Subcutaneous abdominal adipose tissue (tissue), 5 donors: ENCODE data around the gene SORL1.

Source experiments
- H3K27ac ChIP-seq: one replicate; pipeline ENCODE4 v1.7.0; 2013; ENCODE audit warnings: low read depth, mild to moderate bottlenecking, inconsistent platforms, low read length, moderate library complexity
- H3K27me3 ChIP-seq, 5 donors: one replicate each; pipeline ENCODE4 v1.7.0; 2013; ENCODE audit warnings: low read length in 5 of 5, inconsistent platforms in 1 of 5; ENCODE audit not compliant: control insufficient read depth in 5 of 5, insufficient read depth in 4 of 5
- H3K36me3 ChIP-seq, 5 donors: one replicate each; pipeline ENCODE4 v1.7.0; 2013; ENCODE audit warnings: low read length in 5 of 5; ENCODE audit not compliant: control insufficient read depth in 5 of 5, insufficient read depth in 5 of 5
- H3K4me1 ChIP-seq, 5 donors: one replicate each; pipeline ENCODE4 v1.7.0; 2013; ENCODE audit warnings: low read length in 5 of 5, mild to moderate bottlenecking in 3 of 5, moderate library complexity in 1 of 5; ENCODE audit not compliant: control insufficient read depth in 5 of 5, insufficient read depth in 5 of 5
- H3K4me3 ChIP-seq, 5 donors: one replicate each; pipeline ENCODE4 v1.7.0; 2013; ENCODE audit warnings: low read length in 5 of 5, low read depth in 1 of 5
- H3K9ac ChIP-seq, 5 donors: one replicate each; pipeline ENCODE4 v1.7.0; 2013; ENCODE audit warnings: low read length in 5 of 5, mild to moderate bottlenecking in 4 of 5, moderate library complexity in 3 of 5
- H3K9me3 ChIP-seq, 5 donors: one replicate each; pipeline ENCODE4 v1.7.0; 2013; ENCODE audit warnings: low read length in 5 of 5; ENCODE audit not compliant: control insufficient read depth in 5 of 5
- donor health status: healthy.
- donor health status: healthy.
- donor health status: healthy.
- donor health status: healthy.
- donor health status: healthy.

SORL1 gene

DNA sequence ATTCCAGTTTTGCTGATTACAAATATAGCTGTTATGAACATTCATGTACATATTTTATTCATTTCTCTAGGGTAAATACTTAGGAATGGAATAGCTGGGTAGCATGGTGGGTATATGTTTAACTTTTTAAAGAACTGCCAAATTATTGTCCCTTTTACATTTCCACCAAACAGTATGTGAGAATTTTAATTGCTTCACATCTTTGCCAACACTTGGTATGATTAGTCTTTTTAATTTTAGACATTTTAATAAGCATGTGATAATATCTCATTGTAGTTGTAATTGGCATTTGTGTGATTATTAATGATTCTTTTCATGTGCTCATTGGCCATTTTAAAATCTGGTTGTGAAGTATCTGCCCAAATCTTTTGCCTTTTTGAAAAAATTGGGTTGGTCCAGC lies 73.3 kb downstream of the SORL1 start:
- Histone ChIP-seq H3K9me3 (peaks cover 6 to 20% (median 9%) of the 10 kb centered on the region in 5 donors), H3K27me3 (no peaks in the 10 kb centered on the region), H3K4me3 (no peak overlapping the region), H3K36me3 (peaks cover 0 to 3% (median 0%) of the 10 kb centered on the region in 5 donors), H3K9ac (no peak overlapping the region), H3K4me1 (peaks cover 0 to 3% (median 0%) of the 10 kb centered on the region in 5 donors), H3K27ac (no peak overlapping the region)

DNA sequence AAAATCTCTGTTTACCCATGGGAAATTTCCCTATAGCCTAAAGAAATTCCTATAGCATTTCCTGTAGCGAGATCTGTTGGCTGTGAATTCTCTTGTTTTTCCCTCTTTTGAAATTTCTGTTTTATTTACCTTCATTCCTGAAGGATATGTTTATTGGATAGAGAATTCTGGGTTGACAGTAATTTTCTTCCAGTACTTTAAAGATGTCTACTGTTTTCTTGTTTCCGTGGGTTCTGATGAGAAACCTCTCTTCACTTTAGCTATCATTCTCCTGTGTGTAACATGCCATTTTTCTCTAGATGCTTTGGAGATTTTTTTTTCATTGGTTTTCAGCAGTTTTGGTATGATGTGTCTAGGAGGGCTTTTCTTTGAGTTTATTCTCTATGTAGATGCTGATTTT lies 78.1 kb downstream of the SORL1 start:
- no peak overlapping the region for H3K27ac ChIP-seq
- no peaks in the 10 kb centered on the region for H3K27me3 ChIP-seq
- no peak overlapping the region for H3K4me3 ChIP-seq
- peaks cover 3 to 14% (median 10%) of the 10 kb centered on the region in 5 donors for H3K9me3 ChIP-seq
- no peaks in the 10 kb centered on the region for H3K4me1 ChIP-seq
- H3K9ac ChIP-seq = no peak overlapping the region
- no peaks in the 10 kb centered on the region for H3K36me3 ChIP-seq

DNA sequence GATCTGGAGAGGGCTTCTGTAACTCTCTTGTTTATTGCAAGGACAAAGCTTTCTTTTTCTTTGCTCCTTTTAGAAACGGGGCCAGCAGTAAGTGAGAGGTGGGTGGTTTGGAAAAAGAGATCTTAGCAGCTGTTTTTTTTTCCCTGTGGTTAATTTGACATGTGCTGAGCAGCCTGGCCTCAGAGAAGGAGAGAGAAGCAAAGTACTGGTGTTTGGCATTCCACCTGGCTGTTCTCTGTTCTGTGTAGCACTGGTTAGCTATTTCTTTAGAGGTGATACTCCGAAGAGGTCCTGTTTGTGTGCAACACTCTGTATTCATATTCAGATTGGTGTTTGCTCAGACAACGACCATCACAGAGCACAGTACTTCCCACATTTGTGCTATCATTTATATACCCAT lies 81.5 kb downstream of the SORL1 start:
- no peaks in the 10 kb centered on the region for H3K36me3 ChIP-seq
- no peak overlapping the region for H3K4me3 ChIP-seq
- peaks cover 0 to 9% (median 7%) of the 10 kb centered on the region in 5 donors for H3K9me3 ChIP-seq
- H3K4me1 ChIP-seq = no peaks in the 10 kb centered on the region
- H3K27ac ChIP-seq = no peak overlapping the region
- H3K27me3 ChIP-seq = peaks cover 0 to 4% (median 0%) of the 10 kb centered on the region in 5 donors
- no peak overlapping the region for H3K9ac ChIP-seq

DNA sequence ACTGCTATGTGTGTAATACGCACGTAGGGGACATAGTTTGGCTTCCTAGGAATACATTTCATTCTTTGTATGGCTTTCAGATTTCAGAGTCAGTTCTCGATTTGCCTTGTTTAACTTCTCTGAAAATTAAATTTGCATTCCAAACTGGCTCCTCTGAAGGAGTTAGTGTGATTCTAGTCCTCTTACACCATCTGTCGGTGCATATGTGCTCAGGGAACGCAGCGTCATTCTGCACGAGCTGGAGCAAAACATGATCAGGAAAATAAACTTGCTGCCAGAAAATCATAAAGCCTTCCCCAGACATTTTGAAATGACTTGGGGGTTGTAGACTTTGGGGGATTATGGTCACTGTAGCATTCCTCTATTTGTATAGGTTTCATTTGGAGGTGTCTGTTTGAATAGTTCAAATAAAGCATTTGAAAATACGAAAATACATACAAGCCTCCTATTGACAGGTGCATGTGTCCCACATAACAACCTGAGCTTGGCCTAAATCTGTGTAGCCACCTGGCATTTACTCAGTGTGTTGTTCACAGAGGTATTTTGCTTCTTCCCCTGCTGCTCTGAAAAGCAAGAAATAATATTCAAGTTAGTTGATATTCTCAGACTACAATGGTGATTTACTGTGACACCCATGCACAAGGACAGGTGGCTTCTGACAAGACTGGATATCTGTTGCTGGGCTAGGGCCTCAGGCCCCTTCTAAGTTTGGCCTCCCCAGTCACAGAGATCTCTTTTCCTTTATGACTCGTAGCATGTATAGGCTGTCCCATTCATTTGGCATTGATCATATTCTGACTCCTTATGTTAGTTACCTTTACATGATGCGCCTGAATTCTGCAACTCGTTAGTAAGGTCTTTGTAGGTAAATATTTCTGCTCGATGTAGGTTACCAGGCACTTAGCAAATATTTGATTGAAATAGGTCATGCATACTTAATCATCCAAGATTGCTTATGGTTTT lies 82.3 kb downstream of the SORL1 start:
- Histone ChIP-seq H3K4me1 (no peaks in the 10 kb centered on the region), H3K27ac (no peak overlapping the region), H3K9ac (no peak overlapping the region), H3K9me3 (peaks cover 0 to 9% (median 7%) of the 10 kb centered on the region in 5 donors), H3K27me3 (peaks cover 0 to 4% (median 0%) of the 10 kb centered on the region in 5 donors), H3K36me3 (no peaks in the 10 kb centered on the region), H3K4me3 (no peak overlapping the region)

DNA sequence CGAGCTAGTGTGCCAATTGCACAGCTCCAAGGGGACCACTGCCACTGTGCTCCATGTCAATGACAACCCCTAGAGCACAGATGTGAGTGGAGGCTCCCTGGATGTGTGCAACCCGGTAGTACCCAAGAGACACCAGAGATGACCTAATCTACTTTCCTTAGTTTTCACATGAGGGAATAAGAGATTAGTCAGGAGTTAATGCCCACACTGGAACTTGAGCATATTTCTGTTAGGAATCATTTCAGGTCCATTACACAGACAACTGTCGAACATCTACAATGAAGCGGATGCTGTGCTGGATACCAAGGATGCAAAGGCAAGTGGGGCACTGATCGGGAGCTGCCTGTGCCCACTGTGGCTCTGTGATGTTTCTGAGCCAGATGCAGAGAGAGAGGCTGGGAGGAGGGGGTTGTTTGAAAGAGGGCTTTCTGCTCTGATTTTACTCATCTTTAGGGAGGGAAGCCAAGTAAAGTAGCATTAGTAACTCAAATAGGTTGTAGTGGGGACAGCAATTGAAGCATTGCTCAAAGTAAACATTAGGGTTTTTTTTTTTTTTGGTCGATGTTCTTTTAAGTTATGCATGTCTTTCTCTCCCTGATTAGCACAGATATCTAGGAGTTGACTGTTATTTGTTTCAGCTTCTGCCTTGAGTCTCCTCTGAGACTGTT lies 83.1 kb downstream of the SORL1 start:
- H3K36me3 ChIP-seq = no peaks in the 10 kb centered on the region
- no peak overlapping the region for H3K4me3 ChIP-seq
- H3K9ac ChIP-seq = no peak overlapping the region
- H3K27ac ChIP-seq = no peak overlapping the region
- peaks cover 0 to 4% (median 0%) of the 10 kb centered on the region in 5 donors for H3K27me3 ChIP-seq
- peaks cover 0 to 4% (median 1%) of the 10 kb centered on the region in 5 donors for H3K9me3 ChIP-seq
- no peaks in the 10 kb centered on the region for H3K4me1 ChIP-seq

DNA sequence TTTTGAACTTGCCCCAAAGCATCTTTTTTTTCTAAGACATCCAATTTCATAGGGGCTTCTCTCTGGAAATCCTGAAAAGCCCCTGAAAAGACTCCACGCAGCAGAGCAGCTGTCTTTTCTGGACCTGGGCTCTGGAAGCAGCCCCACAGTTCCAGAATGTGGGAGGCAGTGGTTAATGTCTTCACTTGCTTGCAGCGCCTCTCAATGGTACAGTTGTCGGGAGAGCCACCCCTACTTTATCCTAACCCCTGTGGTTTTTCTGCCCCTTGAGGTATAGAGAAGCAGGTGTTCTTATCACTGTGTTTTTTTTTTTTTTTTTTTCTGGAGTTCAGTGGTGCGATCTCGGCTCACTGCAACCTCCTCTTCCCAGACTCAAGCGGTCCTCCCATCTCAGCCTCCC lies 84.0 kb downstream of the SORL1 start:
- peaks cover 0 to 4% (median 0%) of the 10 kb centered on the region in 5 donors for H3K27me3 ChIP-seq
- H3K36me3 ChIP-seq = no peaks in the 10 kb centered on the region
- no peak overlapping the region for H3K9ac ChIP-seq
- H3K9me3 ChIP-seq = no peaks in the 10 kb centered on the region
- H3K4me1 ChIP-seq = no peaks in the 10 kb centered on the region
- H3K4me3 ChIP-seq = no peak overlapping the region
- no peak overlapping the region for H3K27ac ChIP-seq

DNA sequence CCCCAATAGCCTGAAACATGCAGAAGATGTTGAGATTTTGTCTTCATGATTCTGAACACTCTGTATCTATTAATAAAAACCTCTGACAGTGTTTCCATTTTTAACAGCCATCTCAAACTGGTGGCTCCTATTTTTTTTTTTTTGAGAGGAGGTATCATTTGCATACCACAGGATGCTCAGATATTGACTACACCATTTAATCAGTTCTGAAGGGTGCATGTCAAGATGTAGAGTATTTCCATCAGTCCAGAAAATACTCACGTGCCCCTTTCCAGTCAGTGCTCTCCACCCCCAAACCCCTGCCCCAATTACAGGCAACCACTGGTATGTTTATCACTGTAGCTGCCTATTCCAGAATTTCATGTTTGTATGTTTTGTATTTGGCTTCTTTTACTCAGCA lies 85.9 kb downstream of the SORL1 start:
- no peak overlapping the region for H3K27ac ChIP-seq
- no peaks in the 10 kb centered on the region for H3K9me3 ChIP-seq
- H3K36me3 ChIP-seq = no peaks in the 10 kb centered on the region
- H3K4me3 ChIP-seq = no peak overlapping the region
- H3K4me1 ChIP-seq = no peaks in the 10 kb centered on the region
- no peak overlapping the region for H3K9ac ChIP-seq
- peaks cover 0 to 4% (median 0%) of the 10 kb centered on the region in 5 donors for H3K27me3 ChIP-seq

DNA sequence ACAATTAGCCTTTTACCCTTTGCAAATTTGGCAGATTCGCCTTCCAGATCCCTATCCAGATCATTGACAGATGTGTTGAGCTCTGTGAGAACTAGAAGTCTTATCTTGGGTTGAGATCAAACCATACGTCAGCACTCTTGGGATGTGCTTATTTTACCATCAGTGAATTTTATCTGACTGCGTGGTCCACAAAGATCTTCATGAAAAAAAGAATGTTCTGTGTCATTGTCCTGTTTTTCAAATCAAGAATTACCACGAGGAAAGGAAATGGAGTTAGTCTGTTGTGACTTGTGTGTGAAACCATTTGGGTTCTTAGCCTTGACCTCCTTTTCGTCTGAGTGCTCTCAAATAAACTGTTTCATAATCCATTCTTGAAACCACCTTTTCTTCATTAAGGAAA lies 86.9 kb downstream of the SORL1 start:
- no peaks in the 10 kb centered on the region for H3K9me3 ChIP-seq
- no peaks in the 10 kb centered on the region for H3K4me1 ChIP-seq
- peaks cover 0 to 4% (median 0%) of the 10 kb centered on the region in 5 donors for H3K27me3 ChIP-seq
- no peak overlapping the region for H3K27ac ChIP-seq
- no peaks in the 10 kb centered on the region for H3K36me3 ChIP-seq
- H3K4me3 ChIP-seq = no peak overlapping the region
- no peak overlapping the region for H3K9ac ChIP-seq

DNA sequence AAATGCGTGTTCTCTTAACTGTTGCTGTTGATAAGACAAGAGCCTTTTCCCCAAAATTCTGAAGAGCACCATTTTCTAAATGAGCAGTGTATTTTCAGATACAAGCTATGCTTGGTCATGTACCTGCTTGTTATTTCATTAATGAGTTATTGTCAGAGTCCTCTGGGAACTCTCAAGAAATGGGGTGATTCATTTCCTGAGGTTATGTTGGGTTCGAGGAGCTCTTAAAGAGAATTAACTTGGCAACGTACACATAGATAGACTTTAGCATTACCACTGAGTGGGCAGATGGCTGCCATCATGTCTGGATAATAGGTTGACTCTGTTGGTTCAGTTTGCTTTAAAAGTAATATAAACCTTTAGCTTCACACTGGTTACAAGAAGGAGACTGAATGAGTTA lies 88.5 kb downstream of the SORL1 start:
- Histone ChIP-seq H3K9me3 (no peaks in the 10 kb centered on the region), H3K9ac (no peak overlapping the region), H3K27ac (no peak overlapping the region), H3K4me1 (no peaks in the 10 kb centered on the region), H3K36me3 (no peaks in the 10 kb centered on the region), H3K4me3 (no peak overlapping the region), H3K27me3 (peaks cover 0 to 4% (median 0%) of the 10 kb centered on the region in 5 donors)

DNA sequence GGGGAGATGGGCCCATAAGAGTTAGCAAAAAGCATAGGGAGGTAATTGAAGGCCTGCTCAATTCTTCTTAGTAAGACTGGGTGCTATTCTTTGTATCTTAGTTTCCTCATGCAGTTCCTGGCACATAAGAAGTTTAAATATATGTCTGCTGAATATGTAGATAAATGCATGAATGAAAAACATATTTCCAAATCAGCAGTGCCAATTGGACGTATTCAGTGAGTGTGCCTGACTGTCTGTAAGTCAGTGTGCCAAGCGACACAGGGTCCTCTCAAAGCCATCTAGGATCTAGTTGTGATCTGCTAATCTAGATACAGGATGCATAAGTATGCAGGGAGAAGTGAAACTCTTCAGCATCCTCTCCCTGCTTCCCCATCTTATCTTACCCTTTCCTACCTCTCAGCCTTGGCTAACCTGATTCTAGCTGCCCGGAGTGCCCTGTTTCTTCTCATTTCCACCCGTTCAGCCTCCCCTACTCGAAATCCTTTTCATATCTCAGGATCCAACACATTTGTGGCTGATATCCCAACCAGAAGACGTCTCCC lies 91.8 kb downstream of the SORL1 start:
- Histone ChIP-seq H3K9me3 (no peaks in the 10 kb centered on the region), H3K27me3 (no peaks in the 10 kb centered on the region), H3K27ac (no peak overlapping the region), H3K9ac (no peak overlapping the region), H3K4me3 (no peak overlapping the region), H3K4me1 (no peaks in the 10 kb centered on the region), H3K36me3 (no peaks in the 10 kb centered on the region)
